K562 (cell line): ENCODE measurements around the gene STXBP4. TPM values are rescaled to one million over a fixed set of nuclear protein-coding genes. Genes with fewer than 3 reads are reported as not detected.

Source experiments
- ATAC-seq: fragments of 200-7000 bp; cut with Tn5 transposase; 3 replicates; pipeline ENCODE4 v1.9.1; 2020; ENCODE audit warnings: moderate library complexity
- BruUV-seq: library from RNA; stranded (reverse); fragments of 400-500 nt; replicated peaks from 2 replicates; lab custom pipeline; 2021; lab: Mats Ljungman, UMichigan
- CTCF ChIA-PET: fragments of 300-600 bp; formaldehyde crosslinking; extraction: SDS; loops from one replicate; lab custom pipeline; 2021; ENCODE audit warnings: low intra/inter-chr PET ratio; lab: Yijun Ruan, JAX
- POLR2A ChIA-PET: fragments of 300-600, 350-650 bp; sonication (Branson Sonifier 250); formaldehyde crosslinking; extraction: SDS; loops from one replicate; lab custom pipeline; 2021; ENCODE audit warnings: antibody characterized with exemption, inconsistent platforms; lab: Yijun Ruan, JAX
- DNase-seq, 4 experiments: peaks; one replicate each; pipeline versions ENCODE4 v3.0.0 to v3.0.0-alpha.2; 2011 to 2018; ENCODE audit warnings: low spot score in 3 of 4, mixed read lengths in 3 of 4; ENCODE audit errors: extremely low read depth in 1 of 4
- FAIRE-seq: peaks from 2 replicates; lab custom pipeline; 2011; peaks lifted over from hg19 to GRCh38; lab: Jason Lieb, UNC
- H2AFZ ChIP-seq: 2 replicates; pipeline ENCODE4 v1.6.0; 2011; ENCODE audit warnings: low read depth, low read length, control low read depth, inconsistent platforms
- H3K27ac ChIP-seq: fragments of 200-600 bp; 3 replicates; pipeline ENCODE4 v1.8.0; 2011; ENCODE audit warnings: low read depth, mild to moderate bottlenecking, control low read depth, inconsistent platforms, low read length, moderate library complexity, mixed read lengths; ENCODE audit errors: extremely low read depth
- H3K27me3 ChIP-seq, 2 experiments: fragments of 300-600 bp in 1 of 2; 2 replicates in 1 of 2; 3 replicates in 1 of 2; pipeline versions ENCODE4 v1.6.0 to v1.8.0; 2011; ENCODE audit warnings: inconsistent platforms in 2 of 2, low read length in 2 of 2, mild to moderate bottlenecking in 1 of 2, mixed read lengths in 1 of 2, moderate library complexity in 1 of 2; ENCODE audit not compliant: control insufficient read depth in 2 of 2, insufficient read depth in 2 of 2
- H3K36me3 ChIP-seq: fragments of 300-600 bp; 3 replicates; pipeline ENCODE4 v1.8.0; 2011; ENCODE audit warnings: mild to moderate bottlenecking, low read length, inconsistent platforms; ENCODE audit not compliant: control insufficient read depth, insufficient read depth
- H3K4me1 ChIP-seq, 2 experiments: fragments of 200-600 bp in 1 of 2; replicated peaks in 1 of 2; 2 replicates in 1 of 2; 3 replicates in 1 of 2; pipeline versions ENCODE4 v1.5.1 to v1.8.0; 2011; ENCODE audit warnings: inconsistent platforms in 2 of 2, low read length in 2 of 2, mild to moderate bottlenecking in 1 of 2, mixed read lengths in 1 of 2, moderate library complexity in 1 of 2; ENCODE audit not compliant: control insufficient read depth in 2 of 2, insufficient read depth in 2 of 2
- H3K4me2 ChIP-seq: 2 replicates; pipeline ENCODE4 v1.6.1; 2011; ENCODE audit warnings: low read length, control low read depth, inconsistent platforms, mixed read lengths; ENCODE audit not compliant: insufficient read depth
- H3K4me3 ChIP-seq: fragments of 200-600 bp; sonication (generic), shearing (Covaris generic); 2 replicates; pipeline ENCODE4 v1.5.1; 2016; ENCODE audit warnings: control low read depth, inconsistent platforms
- H3K79me2 ChIP-seq: fragments of 200-600 bp; 3 replicates; pipeline ENCODE4 v1.8.0; 2011; ENCODE audit warnings: low read length, inconsistent platforms; ENCODE audit not compliant: control insufficient read depth, insufficient read depth
- H3K9ac ChIP-seq, 2 experiments: 2 replicates each; pipeline versions ENCODE4 v1.6.0 to v1.6.1; 2011; ENCODE audit warnings: low read depth in 2 of 2, low read length in 2 of 2, control low read depth in 1 of 2, inconsistent platforms in 1 of 2, mild to moderate bottlenecking in 1 of 2, mixed read lengths in 1 of 2; ENCODE audit not compliant: insufficient read depth in 1 of 2
- H3K9me1 ChIP-seq: one replicate; pipeline ENCODE4 v1.6.0; 2011; ENCODE audit warnings: inconsistent platforms, mild to moderate bottlenecking, low read length, moderate library complexity; ENCODE audit not compliant: control insufficient read depth, insufficient read depth
- H3K9me3 ChIP-seq: replicated peaks from 2 replicates; pipeline ENCODE4 v1.5.1; 2011; ENCODE audit warnings: low read depth, low read length, inconsistent platforms; ENCODE audit not compliant: control insufficient read depth, insufficient read depth
- H4K20me1 ChIP-seq: replicated peaks from 2 replicates; pipeline ENCODE4 v1.6.1; 2011; ENCODE audit warnings: low read length, inconsistent platforms, mixed read lengths; ENCODE audit not compliant: control insufficient read depth, insufficient read depth
- CBX5 ChIP-seq: IDR thresholded peaks from 2 replicates; pipeline ENCODE4 v1.6.1; 2014; ENCODE audit warnings: low read depth, borderline replicate concordance
- MCM3 ChIP-seq: fragments of 450-650 bp; IDR thresholded peaks from 2 replicates; pipeline ENCODE4 v1.6.1; 2016
- RFX1 ChIP-seq: fragments of 450-650 bp; IDR thresholded peaks from 2 replicates; pipeline ENCODE4 v1.6.1; 2016; ENCODE audit warnings: mild to moderate bottlenecking, moderate library complexity
- TCF7 ChIP-seq: sonication (generic); IDR thresholded peaks from 2 replicates; pipeline ENCODE4 v1.6.1; 2016; ENCODE audit warnings: antibody characterized with exemption, borderline replicate concordance
- ZNF24 ChIP-seq: fragments of 450-650 bp; IDR thresholded peaks from 2 replicates; pipeline ENCODE4 v1.6.1; 2016
- ZNF318 ChIP-seq, 2 experiments: fragments of 450-650 bp; IDR thresholded peaks; 2 replicates each; pipeline ENCODE4 v1.6.1; 2016; ENCODE audit warnings: mild to moderate bottlenecking in 2 of 2, borderline replicate concordance in 1 of 2, low read depth in 1 of 2, moderate library complexity in 1 of 2
- ZZZ3 ChIP-seq: fragments of 450-650 bp; IDR thresholded peaks from 2 replicates; pipeline ENCODE4 v1.6.1; 2016; ENCODE audit warnings: antibody characterized with exemption, mild to moderate bottlenecking, moderate library complexity
- WGBS: fragments of 100-300 bp; shearing (Covaris generic); methylation state at CpG from one replicate; pipeline ENCODE4 v1.1.6; 2016; ENCODE audit warnings: low coverage, mixed read lengths; ENCODE audit not compliant: insufficient coverage; ENCODE audit errors: missing lambda C conversion rate; 5-methylcytosine and 5-hydroxymethylcytosine counted together
- in situ Hi-C: fragments of 300-500 bp; cut with MboI; formaldehyde crosslinking; loops from 4 replicates; pipeline ENCODE4 v1.15.0; 2018; ENCODE audit warnings: inconsistent platforms, mixed read lengths
- intact Hi-C: fragments of 100-400 bp; cut with micrococcal nuclease; formaldehyde crosslinking; loops from 2 replicates; pipeline ENCODE4 v1.14.2; 2022
- polyA plus RNA-seq, 8 experiments: library from polyadenylated mRNA; depleted of rRNA in 4 of 8; stranded (reverse) in 5 of 8; unstranded in 3 of 8; fragments of >200 nt; fragmentation: Nextera tagmentation in 2 of 8; fragmentation: Illumina TruSeq in 1 of 8; extraction: Ambion mirVana in 2 of 8; extraction: Trizol in 1 of 8; gene quantifications; 2 replicates each; pipeline versions ENCODE4 v1.2.1 to v1.2.3, GENCODE V29; 2011 to 2014; ENCODE audit warnings: inconsistent platforms in 1 of 8, missing spikeins in 1 of 8
- total RNA-seq, 7 experiments: library from RNA; depleted of rRNA in 6 of 7; stranded (reverse); fragments of >200 nt in 6 of 7; fragmentation: Illumina TruSeq in 2 of 7; extraction: Trizol in 2 of 7; gene quantifications; 2 replicates each; pipeline versions ENCODE4 v1.2.1 to v1.2.3, GENCODE V29; 2011 to 2021; ENCODE audit warnings: low replicate concordance in 1 of 7

The STXBP4 gene
- total and polyA plus RNA-seq, 9 of the 15 experiments (the other 6 are each of a cell fraction or from before 2014, with no cell fraction given) = 11.6 to 23.2 (median 18.5) TPM

DNA sequence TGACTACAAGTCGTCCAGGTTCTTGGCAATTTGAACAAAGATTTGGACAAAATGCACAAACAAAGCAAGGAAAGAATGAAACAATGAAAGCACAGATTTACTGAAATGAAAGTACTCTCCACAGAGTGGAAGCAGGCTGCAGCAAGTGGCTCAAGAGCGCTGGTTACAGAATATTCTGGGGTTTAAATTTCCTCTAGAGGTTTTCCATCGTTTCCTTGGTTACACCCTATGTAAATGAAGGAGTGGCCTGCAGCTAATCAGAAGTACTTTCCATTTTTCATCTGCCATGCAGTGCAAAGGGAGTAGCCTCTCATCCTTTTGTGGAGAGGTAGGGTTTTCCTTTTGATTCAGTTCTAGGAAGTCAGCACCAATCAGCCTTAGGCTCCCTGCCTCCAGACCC, 11.8 kb downstream of the STXBP4 start:
- peak; percentile 56 for ATAC-seq
- Histone ChIP-seq H3K36me3 (no peaks in the 10 kb centered on the region; the same call in 1 of the 3 replicates), H4K20me1 (no peaks in the 10 kb centered on the region), H3K27me3 (no peaks in the 10 kb centered on the region), H3K9ac (no peak overlapping the region), H2AFZ (no peak overlapping the region), H3K79me2 (peaks cover 68% of the 10 kb centered on the region), H3K9me3 (no peaks in the 10 kb centered on the region), H3K4me3 (no peak overlapping the region), H3K9me1 (no peaks in the 10 kb centered on the region), H3K27ac (no peak overlapping the region), H3K4me1 (peaks cover 0 to 2% of the 10 kb centered on the region in 2 experiments; a peak in 1 of 5 replicates), H3K4me2 (no peak overlapping the region)
- no peak for FAIRE-seq
- in situ Hi-C loops = no loop called here
- BruUV-seq = no TSS peak
- peak in 1 of 4 experiments; percentile 6 for DNase-seq
- no peak for TF ChIP-seq MCM3
- no peak for TF ChIP-seq ZNF24
- no peak for TF ChIP-seq ZZZ3
- no peak for TF ChIP-seq CBX5
- TF ChIP-seq ZNF318 (IDR thresholded peaks at IDR 0.05; ENCODE audit: borderline replicate concordance in 1 of 2, low read depth in 1 of 2) = no peak
- peak; percentile 62 for TF ChIP-seq RFX1
- no peak for TF ChIP-seq TCF7
- POLR2A ChIA-PET = interaction anchor here (0.6 kb wide), 1 partner anchor 271 kb away, joined by 3 read pairs; no protein-coding TSS in a partner anchor
- intact Hi-C loops = no loop called here
- WGBS = 32% methylated on average over 3 of the region's 3 CpGs
- CTCF ChIA-PET = interaction anchor here (0.7 kb wide), 1 partner anchor 10 kb away, joined by 3 read pairs; no protein-coding TSS in a partner anchor
